Measurements from ENCODE around the gene CNIH1.
A peak's percentile ranks its signal among the peaks of the same experiment; 100 is the strongest.
"Not testable (repeated sequence)": the region's sequence is repeated elsewhere in the genome, so short reads cannot be mapped to it uniquely, and the experiment has no call there.

CNIH1 gene

GRCh38 chr14:54471641-54472040, 30.5 kb upstream of the CNIH1 start:
- no peak for DNase-seq (ENCODE audit: low read depth)
- H3K4me3 ChIP-seq (ENCODE audit: low read depth, low read length), result no peak overlapping the region

- H3K4me3 ChIP-seq (ENCODE audit: low read depth, low read length), result no peak overlapping the region
- DNase-seq (ENCODE audit: low read depth), result no peak
Observed at GRCh38 chr14:54470701-54471100, 29.5 kb upstream of the CNIH1 start.

- DNase-seq (ENCODE audit: low read depth), result no peak
- H3K4me3 ChIP-seq (ENCODE audit: low read depth, low read length), result no peak overlapping the region
Observed at GRCh38 chr14:54467280-54467679, 26.1 kb upstream of the CNIH1 start.

- DNase-seq (ENCODE audit: low read depth), result no peak
- H3K4me3 ChIP-seq (ENCODE audit: low read depth, low read length), result no peak overlapping the region
Observed at GRCh38 chr14:54465654-54466053, 24.5 kb upstream of the CNIH1 start.

GRCh38 chr14:54462048-54462447, 20.9 kb upstream of the CNIH1 start:
- no peak overlapping the region for H3K4me3 ChIP-seq (ENCODE audit: low read depth, low read length)
- DNase-seq (ENCODE audit: low read depth), result no peak

GRCh38 chr14:54459106-54459505, 17.9 kb upstream of the CNIH1 start:
- H3K4me3 ChIP-seq (ENCODE audit: low read depth, low read length), result no peak overlapping the region
- DNase-seq (ENCODE audit: low read depth), result no peak

- H3K4me3 ChIP-seq (ENCODE audit: low read depth, low read length); DNase-seq (ENCODE audit: low read depth): not testable (repeated sequence)
Observed at GRCh38 chr14:54458536-54458935, 17.4 kb upstream of the CNIH1 start.

- no peak for DNase-seq (ENCODE audit: low read depth)
Observed at GRCh38 chr14:54457609-54457996, 16.4 kb upstream of the CNIH1 start.

GRCh38 chr14:54456820-54457608, 15.8 kb upstream of the CNIH1 start:
- H3K4me3 ChIP-seq (ENCODE audit: low read depth, low read length); DNase-seq (ENCODE audit: low read depth): not testable (repeated sequence)

More at GRCh38 chr14:54457609-54457996, 16.4 kb upstream of the CNIH1 start:
- no peak overlapping the region for H3K4me3 ChIP-seq (ENCODE audit: low read depth, low read length)

GRCh38 chr14:54455363-54455762, 14.2 kb upstream of the CNIH1 start:
- H3K4me3 ChIP-seq (ENCODE audit: low read depth, low read length), result no peak overlapping the region
- DNase-seq (ENCODE audit: low read depth), result no peak

GRCh38 chr14:54453990-54454389, 12.8 kb upstream of the CNIH1 start:
- H3K4me3 ChIP-seq (ENCODE audit: low read depth, low read length); DNase-seq (ENCODE audit: low read depth): not testable (repeated sequence)

GRCh38 chr14:54453252-54453651, 12.1 kb upstream of the CNIH1 start:
- no peak for DNase-seq (ENCODE audit: low read depth)
- no peak overlapping the region for H3K4me3 ChIP-seq (ENCODE audit: low read depth, low read length)

- DNase-seq (ENCODE audit: low read depth), result no peak
- H3K4me3 ChIP-seq (ENCODE audit: low read depth, low read length), result no peak overlapping the region
Observed at GRCh38 chr14:54451961-54452360, 10.8 kb upstream of the CNIH1 start.

GRCh38 chr14:54451121-54451601, 10.0 kb upstream of the CNIH1 start:
- DNase-seq (ENCODE audit: low read depth), result no peak
- no peak overlapping the region for H3K4me3 ChIP-seq (ENCODE audit: low read depth, low read length)

GRCh38 chr14:54450535-54450934, 9.4 kb upstream of the CNIH1 start:
- DNase-seq (ENCODE audit: low read depth), result no peak
- no peak overlapping the region for H3K4me3 ChIP-seq (ENCODE audit: low read depth, low read length)

GRCh38 chr14:54447231-54447692, 6.1 kb upstream of the CNIH1 start:
- DNase-seq (ENCODE audit: low read depth), result peak; percentile 52
- no peak overlapping the region for H3K4me3 ChIP-seq (ENCODE audit: low read depth, low read length)

GRCh38 chr14:54446161-54446693, 5.1 kb upstream of the CNIH1 start:
- no peak for DNase-seq (ENCODE audit: low read depth)
- H3K4me3 ChIP-seq (ENCODE audit: low read depth, low read length), result no peak overlapping the region

GRCh38 chr14:54444681-54445080, 3.5 kb upstream of the CNIH1 start:
- no peak for DNase-seq (ENCODE audit: low read depth)
- H3K4me3 ChIP-seq (ENCODE audit: low read depth, low read length), result no peak overlapping the region

- no peak overlapping the region for H3K4me3 ChIP-seq (ENCODE audit: low read depth, low read length)
- DNase-seq (ENCODE audit: low read depth), result peak; percentile 77
Observed at GRCh38 chr14:54443981-54444380, 2.8 kb upstream of the CNIH1 start.

- not testable (repeated sequence) for H3K4me3 ChIP-seq (ENCODE audit: low read depth, low read length); DNase-seq (ENCODE audit: low read depth)
Observed at GRCh38 chr14:54442961-54443360, 1.8 kb upstream of the CNIH1 start.

GRCh38 chr14:54440476-54440872, 700 bp downstream of the CNIH1 start:
- peak overlapping the region; percentile 68 for H3K4me3 ChIP-seq (ENCODE audit: low read depth, low read length)
- DNase-seq (ENCODE audit: low read depth), result no peak
